ENCODE measurements around the gene ATG12.
"Not testable (repeated sequence)": the region's sequence is repeated elsewhere in the genome, so short reads cannot be mapped to it uniquely, and the experiment has no call there.

ATG12 gene

DNA sequence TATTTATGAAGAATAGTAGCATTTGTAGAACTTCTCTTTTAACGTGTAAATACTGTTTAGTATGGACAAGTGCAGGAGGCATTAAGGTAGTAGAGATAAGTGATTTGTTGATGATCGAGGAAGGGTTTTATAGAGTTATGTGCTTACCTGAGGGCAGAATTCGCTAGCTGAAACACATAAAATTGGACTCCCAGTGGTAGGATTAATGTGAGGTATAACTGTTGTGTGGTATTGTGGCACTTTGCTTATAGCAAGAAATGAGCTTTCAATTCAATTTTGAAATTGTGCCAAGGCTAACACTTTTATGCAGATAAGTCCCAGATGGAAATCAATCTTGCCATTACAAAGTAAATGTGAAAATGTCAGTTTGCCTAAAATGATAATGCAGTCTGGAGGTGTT, 1.6 kb upstream of the ATG12 start:
- no peak for DNase-seq (ENCODE audit: low read depth)

DNA sequence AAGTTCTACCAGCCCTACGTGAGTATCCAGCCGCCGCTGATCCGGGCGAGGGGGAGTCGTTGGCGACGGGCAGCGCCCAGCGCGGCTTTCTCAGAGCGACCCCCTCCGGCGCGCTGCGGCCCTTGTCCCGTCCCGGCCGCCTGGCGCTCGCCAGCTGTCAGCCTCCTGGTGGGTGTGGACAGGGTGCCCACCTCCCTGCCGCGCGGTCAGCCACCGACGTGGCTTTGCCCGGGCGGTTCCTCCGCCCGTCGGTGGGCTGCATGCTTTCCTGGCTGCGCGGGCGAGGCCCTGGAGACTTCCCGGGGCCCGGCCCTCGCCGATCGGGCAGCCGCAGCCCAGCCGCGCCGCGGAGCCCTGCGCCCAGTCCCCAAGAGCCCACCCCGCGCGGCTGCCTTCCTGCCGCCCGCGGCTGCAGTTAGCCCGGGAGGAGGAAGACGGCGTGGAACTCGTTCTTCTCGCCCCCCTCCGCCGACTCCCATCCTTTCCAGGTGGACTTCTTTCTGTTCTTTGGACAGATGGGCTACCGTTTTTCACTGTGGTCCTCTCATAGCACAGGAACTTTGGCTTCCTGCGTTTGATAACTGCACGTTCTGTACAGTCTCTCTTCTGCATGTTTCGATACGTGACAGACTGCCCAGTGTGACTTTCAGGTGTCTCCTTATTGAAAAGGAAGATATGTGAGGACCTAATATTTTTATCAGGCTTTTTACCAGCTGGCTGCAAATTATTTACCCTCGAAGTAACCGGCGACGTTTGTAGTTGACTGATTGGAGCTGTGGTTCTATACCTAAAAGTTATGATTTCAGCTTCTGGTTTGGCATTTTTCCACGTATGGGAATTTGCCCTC, 947 bp upstream of the ATG12 start:
- peak; percentile 35 for DNase-seq (ENCODE audit: low read depth)

- DNase-seq (ENCODE audit: low read depth): no peak
Observed at GRCh38 chr5:115840873-115841272, 492 bp downstream of the ATG12 start.

DNA sequence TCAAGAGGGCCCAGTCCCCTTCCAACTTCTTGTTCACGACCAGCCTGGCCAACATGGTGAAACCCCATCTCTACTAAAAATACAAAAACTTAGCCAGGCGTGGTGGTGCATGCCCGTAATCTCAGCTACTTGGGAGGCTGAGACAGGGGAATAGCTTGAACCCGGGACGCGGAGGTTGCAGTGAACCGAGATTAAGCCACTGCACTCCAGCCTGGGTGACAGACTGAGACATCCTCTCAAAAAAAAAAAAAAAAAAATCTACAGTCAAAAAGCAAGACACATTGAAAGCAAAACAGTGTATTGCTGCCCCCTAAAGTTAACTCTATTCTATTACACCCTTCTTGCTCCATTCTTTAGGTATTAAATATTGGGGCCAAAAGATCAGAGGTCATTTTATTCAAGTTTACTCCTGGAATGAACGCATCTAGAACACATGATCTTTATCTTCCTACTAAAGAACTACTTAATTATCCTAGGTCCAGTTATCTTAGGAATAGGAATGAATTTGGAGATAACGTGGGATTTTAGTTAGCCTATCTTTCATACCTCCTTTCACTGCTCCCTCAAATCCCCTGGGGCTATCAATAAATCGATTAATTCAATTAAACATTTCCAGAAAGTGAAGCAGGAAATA, 2.4 kb downstream of the ATG12 start:
- peak; percentile 22 for DNase-seq (ENCODE audit: low read depth)

GRCh38 chr5:115835481-115835880, 5.9 kb downstream of the ATG12 start:
- no peak for DNase-seq (ENCODE audit: low read depth)

DNA sequence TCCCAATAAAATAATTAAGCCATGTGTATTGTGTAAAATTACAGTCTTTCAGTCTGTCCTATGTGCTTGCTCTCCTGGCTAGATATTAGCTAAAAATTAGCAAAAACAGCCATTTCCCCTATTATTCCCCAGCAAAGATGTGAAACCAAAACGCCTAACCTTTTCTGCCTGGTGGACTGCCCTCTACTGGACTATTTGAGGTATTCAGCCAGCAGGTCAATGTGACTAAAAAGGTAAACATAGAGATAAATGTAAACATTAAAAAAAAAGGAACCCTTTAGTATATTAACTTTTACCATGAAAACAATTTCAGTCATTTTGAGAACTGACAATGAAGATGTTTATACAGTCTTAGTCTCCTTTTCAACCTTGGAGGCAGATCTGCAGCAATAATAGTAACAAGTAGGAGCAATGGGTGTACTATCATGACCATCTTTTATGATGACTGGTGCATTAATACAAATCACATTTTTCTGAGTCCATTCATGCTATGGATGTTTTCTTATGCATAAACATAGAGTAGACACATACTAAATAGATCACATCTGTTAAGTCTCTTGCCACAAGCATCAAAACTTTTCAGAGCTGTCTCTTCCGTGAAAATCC, 10.1 kb downstream of the ATG12 start:
- DNase-seq (ENCODE audit: low read depth): no peak

DNA sequence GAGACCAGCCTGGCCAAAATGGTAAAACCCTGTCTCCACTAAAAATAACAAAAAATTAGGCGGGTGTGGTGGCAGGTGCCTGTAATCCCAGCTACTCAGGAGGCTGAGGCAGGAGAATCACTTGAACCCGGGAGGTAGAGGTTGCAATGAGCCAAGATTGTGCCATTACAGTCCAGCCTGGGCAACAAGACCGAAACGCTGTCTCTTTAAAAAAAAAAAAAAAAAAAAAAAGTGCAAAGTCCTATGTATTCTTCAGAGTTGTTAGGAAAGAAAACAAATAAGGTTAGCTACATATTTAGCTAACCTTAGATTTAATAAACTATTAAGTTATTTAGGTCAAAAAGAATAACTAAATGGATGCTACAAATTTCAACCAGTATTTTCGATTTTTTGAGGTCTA, 11.5 kb downstream of the ATG12 start:
- DNase-seq (ENCODE audit: low read depth): no peak

DNA sequence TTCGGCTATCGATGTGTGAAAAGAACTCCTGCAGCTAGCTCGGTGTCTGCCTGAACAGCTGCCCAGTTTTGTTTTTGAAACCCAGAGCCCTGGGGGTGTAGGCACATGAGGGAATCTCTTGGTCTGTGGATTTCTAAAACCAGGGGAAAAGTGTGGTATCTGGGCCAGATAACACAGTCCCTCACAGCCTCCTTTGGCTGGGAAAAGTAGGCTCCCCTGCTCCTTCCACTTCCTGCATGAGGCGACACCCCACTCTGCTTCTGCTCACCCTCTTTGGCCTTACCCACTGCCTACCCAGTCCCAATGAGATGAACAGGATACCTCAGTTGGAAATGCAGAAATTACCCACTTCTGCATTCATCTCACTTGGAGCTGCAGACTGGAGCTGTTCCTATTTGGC, 15.4 kb downstream of the ATG12 start:
- DNase-seq (ENCODE audit: low read depth): no peak

GRCh38 chr5:115824983-115825382, 16.4 kb downstream of the ATG12 start:
- not testable (repeated sequence) for DNase-seq (ENCODE audit: low read depth)

DNA sequence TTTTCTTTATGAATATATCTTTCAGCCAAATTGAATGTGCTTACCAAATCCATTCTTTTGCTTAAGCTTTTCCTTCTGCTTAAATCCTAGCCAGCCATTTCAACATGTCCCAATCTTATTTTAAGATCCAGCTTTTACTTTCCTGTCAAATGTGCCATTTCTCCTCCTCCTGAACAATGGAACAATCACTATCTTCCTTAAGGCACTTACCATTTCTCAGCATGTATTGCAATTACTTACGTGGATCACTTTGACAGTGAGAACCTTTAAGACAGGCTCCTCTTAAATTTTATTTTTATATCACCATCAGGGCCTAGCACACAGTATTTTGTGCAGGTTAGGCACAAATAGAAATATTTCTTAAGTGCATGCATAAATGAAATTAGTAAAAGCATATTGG, 20.5 kb downstream of the ATG12 start:
- no peak for DNase-seq (ENCODE audit: low read depth)

DNA sequence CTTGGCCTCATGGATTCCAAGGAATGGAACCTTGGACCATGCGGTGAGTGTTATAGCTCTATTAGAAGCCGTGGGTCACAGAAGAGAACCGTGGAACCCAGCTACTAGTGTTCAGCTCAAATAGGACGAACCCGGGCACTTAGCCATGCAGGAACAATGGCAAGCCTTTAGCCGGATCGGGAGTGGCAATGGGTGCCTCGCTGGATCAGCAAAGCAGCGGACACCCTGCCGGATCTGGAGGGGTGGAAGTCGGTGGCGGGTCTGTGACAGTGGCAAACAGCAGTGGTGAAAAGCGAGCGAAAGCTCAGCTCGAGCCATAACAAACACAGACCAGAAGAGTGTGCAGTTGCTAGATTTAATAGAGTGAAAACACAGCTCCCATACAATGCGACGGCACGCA, 22.5 kb downstream of the ATG12 start:
- DNase-seq (ENCODE audit: low read depth): no peak

DNA sequence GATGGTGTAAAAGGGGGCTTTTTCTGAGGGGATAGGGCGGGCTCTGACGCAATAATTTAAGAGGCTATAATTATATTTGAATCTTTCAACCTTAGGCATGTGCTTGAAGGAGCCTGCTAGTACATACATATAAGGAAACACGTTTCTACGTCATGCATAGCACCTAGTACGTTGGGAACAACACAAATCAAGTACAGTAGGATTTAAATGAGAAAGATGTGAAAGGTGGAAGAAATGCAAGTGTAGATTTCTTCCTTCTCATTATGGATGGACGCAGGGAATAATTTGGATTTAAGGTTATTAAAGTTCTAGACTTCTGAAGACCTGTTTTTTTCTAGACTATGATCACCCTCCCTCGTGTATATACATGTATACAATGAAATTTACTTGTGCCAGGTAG, 24.0 kb downstream of the ATG12 start:
- no peak for DNase-seq (ENCODE audit: low read depth)

GRCh38 chr5:115816226-115817081, 24.9 kb downstream of the ATG12 start, which contains the start of gene CDO1:
TSS of gene CDO1 (minus strand) at chr5:115816659. CDS start at chr5:115816397, 262 bp downstream.
- DNase-seq (ENCODE audit: low read depth): no peak

DNA sequence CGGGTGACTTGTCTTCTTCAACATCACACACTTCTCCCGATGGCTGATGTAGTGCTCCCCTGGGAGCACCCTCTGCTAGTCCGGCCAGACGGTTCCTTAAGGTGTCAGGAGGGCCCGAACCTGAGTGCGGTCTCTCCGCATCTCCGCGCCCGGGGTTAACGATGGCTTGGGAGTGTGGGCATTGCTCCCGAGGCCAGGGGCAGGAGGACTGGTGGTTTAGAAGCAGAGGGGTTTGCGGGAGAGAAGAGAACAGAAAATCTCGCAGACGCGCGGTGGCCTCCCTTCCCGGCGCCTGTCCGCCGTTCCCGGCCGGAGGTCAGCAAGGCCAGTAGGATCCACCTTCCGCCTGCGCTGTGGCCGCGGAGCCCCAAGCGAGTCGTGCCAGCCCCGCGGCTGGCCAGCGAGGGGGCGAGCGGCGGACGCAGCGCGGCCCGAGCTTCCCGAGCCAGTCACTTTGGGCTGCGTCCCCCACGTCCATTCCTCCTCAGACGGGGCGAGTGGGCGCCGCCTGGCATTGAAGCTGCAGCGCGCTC, 25.6 kb downstream of the ATG12 start:
- no peak for DNase-seq (ENCODE audit: low read depth)

DNA sequence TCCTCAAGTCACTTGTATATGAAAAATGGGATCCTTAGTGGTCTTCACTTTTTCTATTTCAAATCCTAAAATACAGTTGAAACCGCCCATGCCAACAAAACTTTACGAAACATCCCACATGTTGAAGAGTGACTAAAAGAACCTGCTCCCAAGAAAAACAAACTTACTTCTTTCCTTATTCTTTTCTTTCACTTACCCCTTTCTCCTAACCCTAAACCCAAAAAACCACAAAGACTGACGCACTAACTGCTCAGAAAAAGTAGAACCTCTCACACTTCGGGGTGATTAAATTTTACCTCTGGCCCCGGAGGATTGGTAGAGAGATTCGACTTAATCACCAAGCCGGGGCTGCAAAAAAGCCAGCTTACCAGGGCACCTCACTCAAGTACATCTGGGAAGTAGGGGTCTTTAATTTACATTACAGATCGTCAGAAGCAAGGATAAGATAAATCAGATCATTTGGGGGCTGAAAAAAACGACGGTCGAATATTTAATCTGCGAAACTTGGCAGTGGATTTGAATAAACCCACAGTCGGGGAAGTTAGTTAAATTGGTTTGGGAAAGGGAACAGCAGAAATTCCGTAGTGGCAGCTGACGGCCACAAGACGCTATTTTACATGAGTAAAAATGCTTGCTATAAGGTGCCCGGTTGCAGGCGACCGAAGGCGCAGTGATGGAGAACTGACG, 26.2 kb downstream of the ATG12 start:
- no peak for DNase-seq (ENCODE audit: low read depth)

DNA sequence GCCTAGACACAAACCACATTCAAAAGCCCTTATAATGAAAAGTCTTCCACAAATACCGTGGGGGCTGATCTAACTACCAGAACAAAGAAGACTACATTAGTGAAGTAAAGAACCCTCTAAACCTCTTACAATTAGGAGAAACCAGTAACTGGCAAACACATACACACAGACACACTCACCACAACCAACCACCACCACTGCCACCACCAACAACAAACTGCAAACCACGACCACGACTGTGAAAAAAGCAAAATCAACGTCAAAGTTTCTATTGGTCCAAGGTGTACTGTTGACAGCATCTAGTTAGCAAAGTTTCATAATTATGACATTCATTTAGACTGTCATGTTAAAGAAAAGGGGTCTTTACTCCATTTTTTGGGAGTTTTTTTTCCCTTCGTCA, 27.6 kb downstream of the ATG12 start:
- DNase-seq (ENCODE audit: low read depth): no peak

GRCh38 chr5:115812372-115812771, 29.0 kb downstream of the ATG12 start:
- DNase-seq (ENCODE audit: low read depth): no peak

DNA sequence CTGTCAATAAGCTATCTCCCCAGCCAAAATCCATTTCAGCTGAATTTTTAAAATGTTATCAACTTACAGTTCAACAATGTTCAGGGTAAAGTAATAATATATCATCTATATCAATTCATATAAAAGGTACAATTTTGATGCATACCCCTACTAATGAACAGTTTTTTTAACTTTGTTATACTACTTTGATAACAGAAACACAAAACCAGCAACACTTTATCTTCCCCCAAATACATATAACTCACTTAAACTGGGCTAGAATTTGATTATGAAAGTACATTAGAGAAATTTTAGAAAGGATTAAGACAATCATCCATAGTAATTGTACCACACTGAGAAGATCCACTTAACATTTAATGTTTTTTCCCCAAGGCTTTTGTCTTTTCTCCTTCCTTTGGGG, 30.0 kb downstream of the ATG12 start:
- DNase-seq (ENCODE audit: low read depth): no peak

DNA sequence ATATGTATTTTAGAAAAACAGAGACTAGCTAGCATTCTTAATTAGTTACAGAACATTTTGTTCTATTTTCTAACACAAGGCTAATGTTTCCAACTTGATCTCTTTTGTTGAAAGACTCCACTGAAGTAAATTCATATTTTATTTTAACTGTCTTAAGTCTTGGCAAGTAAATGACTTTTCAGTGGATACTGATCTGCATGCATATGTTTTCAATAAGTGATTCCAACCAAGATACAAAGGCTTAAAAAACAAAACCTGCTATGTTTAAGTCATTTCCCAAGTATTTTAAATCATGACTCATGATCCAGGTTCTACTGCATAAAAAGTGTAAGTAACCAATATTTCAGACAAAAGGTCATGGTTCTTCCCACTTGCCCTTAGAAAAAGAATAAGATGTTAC, 30.6 kb downstream of the ATG12 start:
- no peak for DNase-seq (ENCODE audit: low read depth)

DNA sequence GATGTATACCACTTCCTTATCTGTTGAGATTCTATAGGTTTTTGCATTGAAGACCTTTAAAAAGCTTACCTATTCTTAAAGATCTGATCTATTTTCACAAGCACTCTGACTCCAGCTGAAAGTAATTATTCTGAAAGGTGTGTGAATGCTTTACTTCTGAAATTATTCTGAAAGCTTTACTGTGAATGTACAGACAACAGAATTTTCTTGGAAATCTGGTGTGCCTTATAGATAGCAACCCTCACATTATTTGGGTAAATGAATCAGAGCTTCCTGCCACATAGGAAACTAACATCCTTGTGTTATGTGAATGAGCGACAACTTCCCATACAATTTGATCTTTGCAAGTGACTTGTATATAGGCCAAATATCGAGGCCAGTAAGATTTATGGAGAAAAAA, 31.4 kb downstream of the ATG12 start:
- DNase-seq (ENCODE audit: low read depth): no peak

GRCh38 chr5:115808066-115808465, 33.3 kb downstream of the ATG12 start:
- DNase-seq (ENCODE audit: low read depth): not testable (repeated sequence)

Measured in CMK (cell line).